Cerebellar nuclear complex (tissue), 1 donor: Measurements from ENCODE around the gene PCCA.

ENCODE experiments used
- DNase-seq, 2 experiments: peaks; one replicate each; lab custom pipeline; 2025; lab: John Stamatoyannopoulos, UW

The PCCA gene

DNA sequence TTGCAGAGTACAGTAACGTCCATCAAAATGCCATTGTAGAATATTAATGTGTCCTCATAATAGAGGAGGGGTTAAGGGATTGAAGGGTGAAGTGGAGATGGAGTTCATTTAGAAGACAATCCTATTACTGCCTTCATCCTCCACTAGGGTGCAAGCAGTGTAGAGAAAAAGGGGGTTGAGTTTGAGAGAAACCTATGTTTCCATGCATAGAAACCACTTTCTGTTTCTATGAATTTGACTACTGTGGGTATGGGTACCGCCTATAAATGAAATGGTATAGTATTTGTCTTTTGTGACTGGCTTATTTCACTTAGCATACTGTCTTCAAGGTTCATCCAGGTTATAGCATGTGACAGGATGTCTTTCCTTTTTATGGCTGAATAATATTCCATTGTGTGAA lies 343.7 kb downstream of the PCCA start:
- DNase-seq, result no peak

DNA sequence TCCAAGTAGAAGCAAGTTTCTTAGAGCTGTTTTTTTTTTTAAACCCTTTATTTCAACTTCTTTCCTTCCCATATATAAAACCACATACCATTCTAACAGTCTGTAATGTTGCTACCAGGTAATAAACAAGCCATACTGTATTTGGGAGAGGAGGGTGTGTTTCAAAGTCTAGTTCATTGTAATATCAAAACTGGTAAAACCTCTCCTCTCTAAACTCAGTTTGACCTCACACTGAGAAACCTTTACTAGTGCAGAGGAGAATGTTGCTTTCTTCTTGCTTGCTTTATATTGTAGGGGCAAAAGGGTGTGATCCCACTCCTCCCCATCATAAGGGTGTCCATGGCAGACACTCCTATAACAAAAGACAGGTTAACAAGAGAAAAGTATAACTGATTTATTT lies 344.6 kb downstream of the PCCA start:
- no peak for DNase-seq

DNA sequence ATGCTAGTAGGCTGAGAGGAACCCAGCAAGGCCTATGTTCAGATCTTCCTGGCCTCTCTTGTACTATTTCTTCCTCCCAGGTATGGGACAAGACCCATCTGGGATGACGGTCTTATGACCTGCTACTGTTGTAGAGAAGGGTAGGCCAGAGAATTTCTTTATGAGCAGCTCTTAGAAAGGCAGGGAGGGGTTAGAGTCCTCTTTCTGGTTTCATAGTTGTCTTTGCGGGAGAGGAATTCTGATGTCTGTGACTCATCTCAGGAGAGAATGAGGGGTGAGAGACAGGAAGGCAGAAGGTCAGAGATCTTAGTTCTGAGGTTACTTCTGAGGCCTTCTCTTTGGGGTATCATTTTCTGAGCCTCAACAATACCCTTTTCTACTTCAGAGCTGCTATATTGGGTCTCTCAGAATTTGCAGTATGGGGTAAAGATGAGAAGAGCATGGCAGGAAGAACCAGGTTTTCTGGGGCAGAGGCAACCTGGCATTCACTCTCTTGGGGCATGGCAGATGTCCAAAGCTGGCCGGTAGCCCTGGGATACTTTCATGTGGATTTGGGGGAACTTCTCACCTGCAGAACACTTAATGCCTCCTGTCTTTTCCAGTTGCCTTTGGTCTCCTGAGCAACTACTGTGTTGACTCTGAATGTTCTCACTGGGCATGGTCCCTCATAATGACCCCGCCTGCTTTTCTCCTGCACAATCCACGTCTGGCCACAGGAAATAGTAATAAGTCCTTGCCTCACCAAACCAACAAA lies 345.3 kb downstream of the PCCA start:
- no peak for DNase-seq

DNA sequence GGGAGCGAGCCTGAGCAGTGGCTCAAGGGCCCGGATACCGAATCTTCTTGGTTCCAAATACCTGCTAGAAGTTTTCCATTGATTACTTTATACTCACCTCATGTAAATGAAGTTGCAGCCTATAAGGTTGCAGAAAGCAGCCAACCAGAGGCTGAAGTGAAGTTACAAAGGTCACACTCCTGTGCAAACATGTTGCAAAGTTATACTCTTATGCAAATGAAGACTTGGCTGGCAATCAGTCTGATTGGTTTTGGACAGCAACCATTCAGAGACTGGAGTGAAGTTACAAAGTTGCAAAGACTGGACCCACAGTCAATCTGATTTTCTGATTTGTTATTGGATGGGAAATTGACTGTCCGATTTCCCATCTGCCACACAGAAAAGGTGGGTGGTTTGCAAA lies 347.2 kb downstream of the PCCA start:
- no peak for DNase-seq

DNA sequence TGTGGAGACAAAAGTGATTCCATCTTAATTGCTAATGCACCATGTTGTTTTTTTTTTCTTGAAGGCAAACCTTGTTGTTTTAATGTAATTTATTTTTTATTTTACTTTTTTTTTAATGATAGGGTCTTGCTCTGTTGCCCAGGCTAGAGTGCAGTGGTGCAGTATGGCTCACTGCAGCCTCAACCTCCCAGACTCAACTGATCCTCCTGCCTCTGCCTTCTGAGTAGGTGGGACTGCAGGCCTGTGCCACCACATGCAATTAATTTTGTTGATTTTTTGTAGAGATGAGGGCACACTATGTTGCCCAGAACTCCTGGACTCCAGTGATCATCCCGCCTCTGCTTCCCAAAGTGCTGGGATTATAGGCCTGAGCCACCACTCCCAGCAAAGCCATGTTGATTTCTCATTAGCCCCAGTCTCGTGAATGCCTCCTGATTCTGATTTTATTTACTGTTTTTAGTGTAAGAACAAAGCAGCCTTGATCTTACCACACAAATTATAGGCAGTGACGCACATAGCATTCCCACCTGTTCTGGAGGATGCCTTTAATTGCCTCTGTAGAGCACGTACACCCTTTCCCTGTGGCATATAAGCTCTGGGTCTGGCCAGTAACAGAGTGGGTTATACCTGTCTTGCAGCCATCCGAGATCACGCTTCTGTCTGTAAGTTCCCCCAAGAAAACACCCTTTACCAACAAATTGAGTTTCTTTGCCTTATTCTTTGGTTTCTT lies 349.3 kb downstream of the PCCA start:
- no peak for DNase-seq

DNA sequence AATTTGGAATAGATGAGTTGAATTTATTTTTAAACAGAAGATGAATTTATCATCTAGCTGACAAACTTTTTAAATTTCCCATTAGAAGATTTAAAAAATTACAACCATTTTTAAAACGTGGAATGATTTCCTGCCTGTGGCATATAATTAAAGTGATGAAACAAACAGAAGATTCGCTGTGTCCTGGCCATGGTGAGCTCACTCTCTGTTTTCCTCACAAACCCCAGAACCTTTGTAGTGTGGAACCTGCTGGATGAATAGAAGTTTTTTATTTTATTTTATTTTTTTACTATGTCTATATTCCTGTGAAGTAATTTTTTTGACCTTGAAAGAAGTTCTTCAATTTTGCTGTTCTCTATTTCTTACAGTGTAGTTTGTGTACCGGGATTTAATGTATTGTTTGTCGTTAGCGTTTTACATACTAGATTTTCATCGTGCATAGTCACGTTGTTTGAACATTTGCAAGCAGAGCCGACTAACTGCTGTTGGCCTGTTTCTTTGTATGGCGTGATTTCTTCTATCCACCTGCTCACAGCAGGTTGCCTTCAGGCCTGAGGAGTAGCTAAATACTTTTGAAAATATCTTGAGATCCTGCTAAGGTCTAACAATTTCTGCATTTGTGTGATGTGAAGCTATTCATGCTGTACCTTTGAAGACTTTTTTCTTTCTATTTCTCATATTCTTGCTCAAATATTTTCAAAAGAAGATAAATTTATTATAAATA lies 350.5 kb downstream of the PCCA start:
- DNase-seq, result no peak

DNA sequence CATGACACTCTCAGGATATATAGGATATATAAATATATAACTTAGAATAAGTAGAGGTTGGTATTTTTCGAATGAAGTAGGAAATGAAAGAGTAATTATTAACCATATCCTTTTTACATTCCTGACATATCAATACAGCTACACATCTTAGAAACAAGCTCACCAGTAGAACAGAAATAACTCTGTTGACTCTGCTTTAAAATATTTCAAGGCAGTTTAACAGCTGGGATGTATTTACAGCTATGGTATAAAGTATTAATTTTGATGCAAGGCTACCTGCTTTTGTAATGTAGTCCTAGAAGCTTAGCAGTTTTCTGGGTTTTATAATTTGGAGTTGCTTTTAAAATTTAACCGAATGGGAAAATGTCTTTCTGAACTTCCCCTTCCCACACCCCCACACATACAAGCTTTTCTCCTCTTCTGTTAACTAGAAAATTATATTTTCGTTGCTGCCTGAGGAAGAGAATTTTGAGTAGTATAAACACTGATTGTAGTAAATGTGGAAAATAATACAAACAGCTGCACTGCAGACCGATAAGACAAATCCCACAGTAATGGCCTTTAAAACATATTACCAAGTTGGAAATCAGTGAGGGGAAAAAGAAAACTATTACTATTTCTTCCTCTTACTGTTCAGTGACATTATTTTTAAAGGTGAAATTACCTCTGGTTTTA lies 352.0 kb downstream of the PCCA start:
- DNase-seq, result no peak

DNA sequence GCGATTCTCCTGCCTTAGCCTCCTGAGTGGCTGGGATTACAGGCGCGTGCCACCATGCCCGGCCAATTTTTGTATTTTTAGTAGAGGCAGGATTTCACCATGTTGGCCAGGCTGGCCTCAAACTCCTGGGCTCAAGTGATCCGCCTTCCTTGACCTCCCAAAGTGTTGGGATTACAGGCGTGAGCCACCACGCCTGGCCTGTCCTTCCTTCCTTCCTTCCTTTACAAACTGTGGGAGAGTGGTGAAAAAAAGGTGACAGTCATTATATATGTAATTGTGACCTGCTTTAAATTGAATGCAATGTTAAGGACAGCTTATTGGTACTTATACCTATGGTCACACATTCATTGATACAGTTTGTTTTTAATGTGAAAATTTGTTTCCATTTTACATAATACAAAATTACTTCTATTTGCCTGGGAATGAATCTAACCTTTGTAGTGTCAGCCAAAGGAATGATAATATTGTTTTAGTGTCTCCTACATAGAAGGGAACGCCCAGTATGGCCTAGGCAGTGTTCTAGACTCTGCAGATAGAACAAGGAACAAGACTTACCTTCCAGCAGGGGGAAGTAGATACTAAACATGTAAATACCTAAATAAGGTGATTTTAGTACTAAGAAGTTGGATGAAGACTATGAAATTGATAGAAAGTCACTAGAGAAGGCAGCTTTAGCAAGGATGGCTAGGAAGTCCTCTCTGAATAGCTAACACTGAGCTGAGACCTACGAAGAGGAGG lies 353.4 kb downstream of the PCCA start:
- DNase-seq, result no peak

DNA sequence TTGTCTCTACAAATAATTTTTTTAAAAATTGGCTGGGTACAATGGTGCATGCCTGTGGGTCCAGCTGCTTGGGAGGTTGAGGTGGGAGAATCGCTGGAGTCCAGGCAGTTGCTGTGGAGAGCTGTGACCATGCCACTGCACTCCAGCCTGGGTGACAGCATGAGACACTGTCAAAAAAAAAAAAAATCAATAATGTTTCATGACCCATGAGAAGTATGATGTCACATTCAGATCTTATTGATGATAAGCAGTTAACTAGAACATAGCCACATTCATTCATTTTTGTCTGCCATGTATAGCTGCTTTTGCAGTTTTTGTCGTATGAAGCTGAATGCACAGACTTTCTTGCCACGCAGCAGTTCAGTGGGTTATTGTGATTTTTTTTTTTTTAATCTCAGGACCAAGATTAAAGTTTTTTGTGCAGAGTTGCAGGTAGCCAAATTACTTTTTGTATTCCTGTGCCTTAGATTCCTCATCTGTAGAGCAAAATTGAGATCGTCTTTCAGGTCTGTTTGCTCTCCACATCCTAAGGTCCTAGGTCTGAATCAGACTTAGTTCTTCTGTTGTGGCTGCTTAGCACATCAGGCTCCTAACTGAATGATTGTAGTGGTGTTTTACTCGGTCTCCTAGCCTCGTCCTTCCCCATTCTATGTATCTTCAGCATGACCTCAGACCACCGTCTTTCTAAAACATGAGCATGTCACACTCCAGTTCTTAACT lies 354.5 kb downstream of the PCCA start:
- no peak for DNase-seq

DNA sequence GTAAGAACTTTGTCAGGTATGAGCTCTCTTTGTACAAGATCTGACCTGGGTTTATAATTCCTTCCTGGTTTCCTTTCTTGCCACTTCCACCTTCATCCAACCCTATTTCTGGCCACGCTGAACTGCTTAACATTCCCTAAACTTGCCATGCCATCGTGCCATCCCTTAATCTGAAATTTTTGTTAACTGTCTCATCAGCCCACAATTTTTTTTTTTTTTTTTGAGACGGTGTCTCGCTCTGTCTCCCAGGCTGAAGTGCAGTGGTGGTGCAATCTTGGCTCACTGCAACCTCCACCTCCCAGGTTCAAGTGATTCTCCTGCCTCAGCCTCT lies 355.1 kb downstream of the PCCA start:
- DNase-seq, result no peak

DNA sequence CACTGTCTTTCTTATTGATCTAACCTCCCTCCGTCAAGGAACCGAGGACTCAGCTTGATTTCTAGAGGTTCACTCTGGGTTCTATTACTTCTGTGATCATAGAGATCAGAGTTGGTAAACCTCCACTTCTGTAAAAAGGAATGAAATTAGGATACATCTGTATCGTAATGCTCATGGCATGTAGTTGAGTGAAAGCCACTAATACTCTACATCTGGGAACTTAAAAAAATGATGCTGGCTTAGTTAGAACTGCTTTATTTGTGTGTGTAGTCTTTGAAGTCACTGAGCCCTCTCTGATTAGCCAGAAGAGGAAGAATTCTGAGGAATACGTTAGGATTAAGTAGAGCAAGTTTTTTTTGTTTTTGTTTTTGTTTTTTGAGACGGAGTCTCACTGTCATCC lies 358.9 kb downstream of the PCCA start:
- DNase-seq, result no peak

DNA sequence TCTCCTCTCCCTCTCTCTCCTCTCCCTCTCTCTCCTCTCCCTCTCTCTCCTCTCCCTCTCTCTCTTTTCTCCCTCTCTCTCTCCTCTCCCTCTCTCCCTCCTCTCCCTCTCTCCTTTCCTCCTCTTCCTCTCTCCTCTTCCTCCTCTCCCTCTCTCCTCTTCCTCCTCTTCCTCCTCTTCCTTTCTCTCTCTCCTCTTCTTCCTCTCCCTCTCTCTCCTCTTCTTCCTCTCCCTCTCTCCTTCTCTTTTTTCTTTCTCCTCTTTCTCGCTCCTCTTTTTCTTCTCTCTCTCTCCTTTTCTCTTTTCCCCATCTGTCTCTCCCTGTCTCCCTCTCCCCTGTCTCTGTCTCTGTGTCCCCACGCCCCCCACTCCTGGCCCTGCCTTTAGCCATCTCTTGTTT lies 363.0 kb downstream of the PCCA start:
- DNase-seq, result no peak

DNA sequence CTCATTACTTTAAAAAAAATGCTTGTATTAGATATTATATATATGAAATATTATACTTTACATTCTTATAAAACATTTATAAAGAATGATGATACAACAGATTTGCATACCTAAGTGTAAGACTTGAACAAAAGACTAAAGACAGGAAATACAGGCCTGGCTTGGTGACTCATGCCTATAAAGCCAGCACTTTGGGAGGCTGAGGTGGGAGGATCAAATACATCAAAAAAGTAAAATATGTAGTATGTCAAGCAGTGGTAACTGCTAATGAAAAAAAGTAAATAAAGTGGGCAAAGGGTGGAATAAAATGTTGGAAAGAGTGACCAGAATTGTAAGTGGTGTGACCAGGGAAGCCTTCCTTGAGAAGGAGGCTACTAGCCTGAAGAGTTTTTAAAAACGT lies 366.0 kb downstream of the PCCA start:
- no peak for DNase-seq

DNA sequence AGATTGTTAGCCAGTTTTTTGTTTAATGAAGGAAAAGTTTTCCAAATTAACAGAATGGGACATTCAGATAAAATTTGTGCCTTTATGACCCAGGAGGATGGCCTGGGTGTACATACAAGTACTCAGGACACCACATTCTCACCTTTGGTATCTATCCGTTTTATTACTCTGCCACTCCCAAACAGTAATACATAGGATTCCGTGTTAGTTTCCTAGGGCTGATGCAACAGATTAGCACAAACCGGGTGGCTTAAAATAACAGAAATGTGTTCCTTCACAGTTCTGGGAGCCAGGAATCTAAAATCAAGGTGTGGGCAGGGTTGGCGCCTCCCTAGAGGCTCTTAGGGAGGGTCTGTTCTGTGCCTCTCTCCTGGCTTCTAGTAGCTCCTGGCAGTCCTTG lies 369.8 kb downstream of the PCCA start:
- no peak for DNase-seq

DNA sequence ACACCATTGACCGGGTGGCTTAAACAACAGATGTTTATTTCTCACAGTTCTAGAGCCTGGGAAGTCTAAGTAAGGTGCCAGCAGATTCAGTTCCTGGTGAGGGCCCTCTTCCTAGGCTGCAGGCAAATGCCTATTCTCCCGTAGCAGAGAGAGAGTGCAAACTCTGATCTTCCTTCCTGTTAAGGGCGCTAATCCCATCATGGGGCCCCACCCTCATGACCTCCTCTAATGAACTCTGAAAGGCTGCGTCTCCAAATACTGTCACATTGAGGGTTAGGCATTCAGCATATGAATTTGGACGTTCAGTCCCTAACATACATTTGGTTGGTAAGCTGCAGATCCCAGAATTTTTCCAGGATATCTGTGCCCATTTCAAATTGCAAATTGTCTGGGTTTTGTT lies 370.9 kb downstream of the PCCA start:
- no peak for DNase-seq

DNA sequence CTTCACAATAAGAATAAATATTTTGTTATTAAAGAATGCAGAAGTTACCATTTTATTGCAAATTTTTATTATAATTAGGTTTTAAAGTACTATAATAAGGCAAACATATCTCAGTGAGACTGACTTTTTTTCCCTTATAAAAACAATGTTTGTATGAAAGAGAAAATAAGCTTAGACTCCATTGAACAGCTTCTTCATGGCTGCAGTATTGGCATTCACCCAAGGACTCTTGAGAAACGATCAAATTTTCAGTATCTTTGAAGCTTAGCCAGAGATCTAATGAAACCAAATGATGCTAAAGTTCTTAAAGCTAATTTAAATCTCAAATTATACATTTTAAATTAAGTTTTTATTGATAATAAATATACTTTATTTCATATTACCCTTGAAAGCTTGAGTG lies 371.4 kb downstream of the PCCA start:
- no peak for DNase-seq

DNA sequence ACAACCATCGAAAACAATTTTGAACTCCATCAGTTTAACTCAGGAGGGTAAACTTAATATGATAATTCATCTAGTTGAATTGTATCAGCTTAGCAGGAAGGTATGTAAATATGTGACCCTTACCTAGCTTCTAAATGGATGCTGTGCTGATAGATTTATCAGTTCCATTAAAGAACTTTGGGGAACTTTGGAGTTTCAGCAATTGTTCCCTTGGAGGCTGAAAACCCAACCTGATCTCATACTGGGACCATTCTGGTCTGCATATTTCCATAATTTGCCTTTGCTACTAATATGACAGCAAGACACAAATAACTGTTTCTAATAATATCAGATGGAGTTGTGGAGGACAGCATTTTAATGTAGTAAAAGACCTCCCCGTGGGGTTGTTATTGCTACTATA lies 371.9 kb downstream of the PCCA start:
- no peak for DNase-seq

DNA sequence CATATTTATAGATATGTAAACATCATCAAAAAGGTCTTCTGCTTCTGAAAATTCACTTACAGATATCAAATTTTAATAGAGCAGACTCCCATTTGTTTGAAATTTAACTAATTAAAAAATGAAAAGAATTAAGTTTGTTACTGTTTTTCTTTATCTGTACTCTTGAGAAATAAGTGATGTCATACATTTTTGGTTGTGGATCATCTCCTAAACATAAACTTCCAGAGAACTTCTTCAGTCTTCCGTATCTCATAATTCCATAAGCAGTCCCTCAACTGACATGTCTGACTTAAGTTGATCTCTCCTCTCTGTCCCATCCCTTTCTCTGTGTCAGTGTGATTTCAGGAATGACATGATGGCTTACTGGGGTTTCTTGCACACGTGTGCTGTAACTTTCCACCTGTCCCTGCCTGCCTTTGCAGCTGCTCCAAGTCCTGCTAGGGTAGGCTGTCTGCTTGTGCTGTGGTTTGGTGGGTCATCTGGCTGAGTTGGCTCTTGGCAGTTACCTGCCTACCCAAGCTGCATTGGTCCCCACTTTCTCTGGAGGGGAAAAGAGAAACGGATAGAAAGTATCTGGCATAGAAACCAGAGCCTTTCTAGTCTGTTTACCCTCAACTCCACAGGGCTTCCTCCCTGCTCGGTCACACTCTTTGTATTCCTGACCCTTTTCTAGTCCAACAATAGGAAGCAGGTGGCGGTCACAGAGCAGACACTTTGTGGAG lies 372.6 kb downstream of the PCCA start:
- no peak for DNase-seq

DNA sequence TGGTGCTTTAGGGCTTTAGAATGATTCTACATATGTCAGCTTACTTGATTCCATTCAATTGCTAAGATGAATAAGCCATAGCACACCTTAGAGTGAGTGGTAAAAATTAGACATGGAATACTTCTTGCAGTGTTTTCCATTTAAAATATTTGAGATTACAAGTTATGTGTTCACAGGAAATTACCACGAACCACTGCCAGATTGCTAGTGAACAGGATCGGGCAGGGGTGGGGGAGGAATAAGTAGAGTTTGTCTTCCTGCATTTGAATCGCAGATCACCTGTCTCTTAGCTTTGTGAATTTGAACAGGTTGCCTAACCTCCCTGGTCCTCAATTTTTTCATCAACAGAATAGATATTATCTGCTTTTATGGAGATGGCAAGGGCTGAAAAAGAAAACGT lies 375.1 kb downstream of the PCCA start:
- DNase-seq, result no peak

DNA sequence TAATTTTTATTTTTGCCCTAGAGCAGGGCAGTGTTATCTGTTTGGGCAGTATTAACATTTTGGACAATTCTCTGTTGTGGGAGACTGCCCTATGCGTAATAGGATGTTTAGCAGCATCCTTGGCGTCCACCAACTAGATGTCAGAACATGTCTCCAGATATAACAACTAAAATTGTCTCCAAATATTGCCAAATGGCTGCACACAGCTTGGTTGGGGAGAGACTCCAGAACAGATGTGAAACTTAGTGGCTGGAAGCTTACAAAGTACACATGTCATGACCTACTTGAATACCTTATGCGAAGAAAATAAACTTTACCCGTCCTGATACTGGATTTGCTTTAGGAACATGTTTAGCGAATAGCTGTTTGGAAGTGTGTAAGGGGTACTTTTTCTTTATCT lies 376.7 kb downstream of the PCCA start:
- no peak for DNase-seq
